Measurements from ENCODE around the gene CCDC137.

DNA sequence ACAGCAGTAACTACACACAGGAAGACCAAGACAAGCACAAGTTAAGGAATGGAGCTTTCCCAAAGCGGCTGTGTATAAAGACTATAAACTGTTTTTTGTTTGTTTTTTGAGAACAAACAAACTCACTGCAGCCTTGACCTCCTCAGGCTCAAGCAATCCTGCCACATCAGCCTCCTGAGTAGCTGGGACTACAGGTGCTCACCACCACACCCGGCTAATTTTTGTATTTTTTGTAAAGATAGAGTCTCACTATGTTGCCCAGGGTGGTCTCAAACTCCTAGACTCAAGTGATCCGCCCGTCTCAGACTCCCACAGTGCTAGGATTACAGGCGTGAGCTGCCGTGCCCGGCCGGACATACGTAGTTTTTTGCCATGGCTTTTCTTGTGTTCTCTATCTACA, 6.1 kb upstream of the CCDC137 start:
- TF ChIP-seq, protein P1, sequence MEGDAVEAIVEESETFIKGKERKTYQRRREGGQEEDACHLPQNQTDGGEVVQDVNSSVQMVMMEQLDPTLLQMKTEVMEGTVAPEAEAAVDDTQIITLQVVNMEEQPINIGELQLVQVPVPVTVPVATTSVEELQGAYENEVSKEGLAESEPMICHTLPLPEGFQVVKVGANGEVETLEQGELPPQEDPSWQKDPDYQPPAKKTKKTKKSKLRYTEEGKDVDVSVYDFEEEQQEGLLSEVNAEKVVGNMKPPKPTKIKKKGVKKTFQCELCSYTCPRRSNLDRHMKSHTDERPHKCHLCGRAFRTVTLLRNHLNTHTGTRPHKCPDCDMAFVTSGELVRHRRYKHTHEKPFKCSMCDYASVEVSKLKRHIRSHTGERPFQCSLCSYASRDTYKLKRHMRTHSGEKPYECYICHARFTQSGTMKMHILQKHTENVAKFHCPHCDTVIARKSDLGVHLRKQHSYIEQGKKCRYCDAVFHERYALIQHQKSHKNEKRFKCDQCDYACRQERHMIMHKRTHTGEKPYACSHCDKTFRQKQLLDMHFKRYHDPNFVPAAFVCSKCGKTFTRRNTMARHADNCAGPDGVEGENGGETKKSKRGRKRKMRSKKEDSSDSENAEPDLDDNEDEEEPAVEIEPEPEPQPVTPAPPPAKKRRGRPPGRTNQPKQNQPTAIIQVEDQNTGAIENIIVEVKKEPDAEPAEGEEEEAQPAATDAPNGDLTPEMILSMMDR (IDR thresholded peaks at IDR 0.05; ENCODE audit: insufficient read depth, low read length): no peak
- no peak for TF ChIP-seq POLR2AphosphoS5 (IDR thresholded peaks at IDR 0.05; ENCODE audit: low read depth)
- TF ChIP-seq SPI1 (IDR thresholded peaks at IDR 0.05; ENCODE audit: borderline replicate concordance, low read depth): no peak
- TF ChIP-seq GABPA (IDR thresholded peaks at IDR 0.05; ENCODE audit: low read depth): no peak
